Measurements from ENCODE around the gene PEX26. TPM values are rescaled to one million over a fixed set of nuclear protein-coding genes. Genes with fewer than 3 reads are reported as not detected.

The PEX26 gene
- total and polyA plus RNA-seq, 2 donors (not counting 3 experiments of a cell fraction or from before 2014, with no cell fraction given) = 25.6 to 44.4 TPM

DNA sequence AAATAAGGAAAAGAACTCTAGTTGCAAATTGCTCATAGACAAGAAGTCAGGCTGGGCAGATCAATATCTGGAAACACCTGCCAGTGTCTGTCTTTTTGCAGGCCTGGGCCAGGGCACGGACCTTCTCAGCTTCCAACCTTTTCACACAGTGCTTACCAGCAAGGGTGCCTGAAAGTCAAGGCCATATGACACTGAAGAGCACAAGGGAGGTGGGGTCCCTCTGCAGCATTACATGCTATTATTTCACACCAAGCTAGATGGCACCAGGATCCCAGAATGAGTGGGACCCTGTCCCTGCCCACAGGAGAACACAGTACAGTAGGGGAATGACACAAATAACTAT, 5.9 kb upstream of the PEX26 start:
- FAIRE-seq = no peak
- no peak overlapping the region for H3K4me3 ChIP-seq (replicated peaks in 1 of 3; ENCODE audit: insufficient read depth in 1 of 3, low read depth in 1 of 3, low read length in 3 of 3)
- DNase-seq (ENCODE audit: low read depth, low spot score) = no peak
- dilution Hi-C loops (cut with MboI; ENCODE audit: extremely low pct_ligation_motif_present, low sequenced_read_pairs) = no loop called here
- no peak overlapping the region for H3K9ac ChIP-seq (replicated peaks; ENCODE audit: extremely low read depth, insufficient read depth, low read length)
- H3K27me3 ChIP-seq (ENCODE audit: control insufficient read depth in 2 of 2, insufficient read depth in 2 of 2, low read length in 2 of 2) = peaks cover 20 to 21% of the 10 kb centered on the region in 2 experiments
- no peak overlapping the region for H2AFZ ChIP-seq (ENCODE audit: low read depth, low read length)
- no peak overlapping the region for H3K4me2 ChIP-seq (ENCODE audit: insufficient read depth, low read length)
- H3K4me1 ChIP-seq (ENCODE audit: control insufficient read depth, extremely low read depth, insufficient read depth, low read length) = peaks cover 9% of the 10 kb centered on the region
- no peaks in the 10 kb centered on the region for H4K20me1 ChIP-seq (replicated peaks; ENCODE audit: control insufficient read depth, extremely low read depth, insufficient read depth, low read length)
- H3K9me3 ChIP-seq (replicated peaks; ENCODE audit: control insufficient read depth, insufficient read depth, low read length) = no peaks in the 10 kb centered on the region
- H3K9me1 ChIP-seq (replicated peaks; ENCODE audit: control insufficient read depth, extremely low read depth, insufficient read depth, low read length) = no peaks in the 10 kb centered on the region
- ChIA-PET POLR2A (interaction anchor here (0.7 kb wide), 1 partner anchor 21 kb away, joined by 3 read pairs; no protein-coding TSS in a partner anchor), CTCF (interaction anchor here (1.1 to 8.5 kb wide), 6 partner anchors 9 to 330 kb away, joined by 3 to 385 read pairs (median 6); no protein-coding TSS in a partner anchor)
- TF ChIP-seq, protein P1, sequence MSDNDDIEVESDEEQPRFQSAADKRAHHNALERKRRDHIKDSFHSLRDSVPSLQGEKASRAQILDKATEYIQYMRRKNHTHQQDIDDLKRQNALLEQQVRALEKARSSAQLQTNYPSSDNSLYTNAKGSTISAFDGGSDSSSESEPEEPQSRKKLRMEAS (IDR thresholded peaks at IDR 0.05; ENCODE audit: insufficient read depth, insufficient read length) = no peak
- no peak for TF ChIP-seq FOS (IDR thresholded peaks at IDR 0.05; ENCODE audit: borderline replicate concordance, insufficient read depth, low read length)
- TF ChIP-seq MYC (IDR thresholded peaks at IDR 0.05; ENCODE audit: low read depth, low read length) = no peak
- no peak for TF ChIP-seq POLR2A (IDR thresholded peaks at IDR 0.05; ENCODE audit: low read depth, low read length)
- TF ChIP-seq GATA2 (IDR thresholded peaks at IDR 0.05; ENCODE audit: insufficient read depth, insufficient read length, low read depth, low read length) = no peak
- TF ChIP-seq, protein P2, sequence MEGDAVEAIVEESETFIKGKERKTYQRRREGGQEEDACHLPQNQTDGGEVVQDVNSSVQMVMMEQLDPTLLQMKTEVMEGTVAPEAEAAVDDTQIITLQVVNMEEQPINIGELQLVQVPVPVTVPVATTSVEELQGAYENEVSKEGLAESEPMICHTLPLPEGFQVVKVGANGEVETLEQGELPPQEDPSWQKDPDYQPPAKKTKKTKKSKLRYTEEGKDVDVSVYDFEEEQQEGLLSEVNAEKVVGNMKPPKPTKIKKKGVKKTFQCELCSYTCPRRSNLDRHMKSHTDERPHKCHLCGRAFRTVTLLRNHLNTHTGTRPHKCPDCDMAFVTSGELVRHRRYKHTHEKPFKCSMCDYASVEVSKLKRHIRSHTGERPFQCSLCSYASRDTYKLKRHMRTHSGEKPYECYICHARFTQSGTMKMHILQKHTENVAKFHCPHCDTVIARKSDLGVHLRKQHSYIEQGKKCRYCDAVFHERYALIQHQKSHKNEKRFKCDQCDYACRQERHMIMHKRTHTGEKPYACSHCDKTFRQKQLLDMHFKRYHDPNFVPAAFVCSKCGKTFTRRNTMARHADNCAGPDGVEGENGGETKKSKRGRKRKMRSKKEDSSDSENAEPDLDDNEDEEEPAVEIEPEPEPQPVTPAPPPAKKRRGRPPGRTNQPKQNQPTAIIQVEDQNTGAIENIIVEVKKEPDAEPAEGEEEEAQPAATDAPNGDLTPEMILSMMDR (IDR thresholded peaks at IDR 0.05; ENCODE audit: extremely low read depth in 1 of 2, insufficient read depth in 1 of 2, low read depth in 1 of 2, low read length in 2 of 2) = no peak
- no peak for TF ChIP-seq JUN (IDR thresholded peaks at IDR 0.05; ENCODE audit: borderline replicate concordance, insufficient read depth, insufficient read length, low read depth)
- no peak for TF ChIP-seq POLR2AphosphoS5 (IDR thresholded peaks at IDR 0.05; ENCODE audit: insufficient read depth, low read depth, low read length)
- TF ChIP-seq EZH2 (IDR thresholded peaks at IDR 0.05; ENCODE audit: borderline replicate concordance, low read depth, low read length, severe bottlenecking) = no peak
- no TSS peak for BruUV-seq (replicated peaks)
- intact Hi-C loops (cut with micrococcal nuclease) = loop anchor here (10.0 kb wide), 1 partner anchor 437 kb away; the partner anchor contains the start of gene BCL2L13
- no peaks in the 10 kb centered on the region for H3K79me2 ChIP-seq (ENCODE audit: control insufficient read depth, insufficient read depth, low read length)
- H3K36me3 ChIP-seq (ENCODE audit: control insufficient read depth in 2 of 2, extremely low read depth in 1 of 2, insufficient read depth in 2 of 2, low read length in 2 of 2) = no peaks in the 10 kb centered on the region
- no peak overlapping the region for H3K27ac ChIP-seq (ENCODE audit: insufficient read depth, low read depth, low read length)

Data from endothelial cell of umbilical vein (primary cell).